ENCODE data around the gene KPNB1. TPM values are rescaled to one million over a fixed set of nuclear protein-coding genes. Genes with fewer than 3 reads are reported as not detected.

The KPNB1 gene
- total and polyA plus RNA-seq, 2 of the 8 experiments (the other 6 are each of a cell fraction or from before 2014, with no cell fraction given), result 171 to 625 TPM

GRCh38 chr17:47640076-47640475, 9.6 kb upstream of the KPNB1 start:
- Histone ChIP-seq H3K27ac (ENCODE audit: low read depth, low read length) (no peak overlapping the region), H3K23me2 (ENCODE audit: low read depth, low read length) (no peaks in the 10 kb centered on the region), H2AK5ac (ENCODE audit: low read depth, low read length) (no peak overlapping the region), H2AFZ (ENCODE audit: low read length) (no peak overlapping the region), H3K27me3 (replicated peaks in 1 of 4; ENCODE audit: control insufficient read depth in 3 of 4, extremely low read depth in 1 of 4, insufficient read depth in 3 of 4, low read length in 3 of 4) (no peaks in the 10 kb centered on the region), H3K9me3 (ENCODE audit: insufficient read depth in 2 of 2, low read depth in 1 of 2, low read length in 1 of 2) (no peaks in the 10 kb centered on the region), H2BK120ac (replicated peaks; ENCODE audit: low read depth, low read length) (no peak overlapping the region), H3K23ac (ENCODE audit: insufficient read length) (no peak overlapping the region), H4K20me1 (replicated peaks in 1 of 2; ENCODE audit: control insufficient read depth in 1 of 2, insufficient read depth in 2 of 2, low read length in 2 of 2) (no peaks in the 10 kb centered on the region), H3K79me1 (ENCODE audit: low read depth, low read length) (no peaks in the 10 kb centered on the region), H2BK12ac (ENCODE audit: low read depth, low read length) (no peak overlapping the region), H4K91ac (replicated peaks; ENCODE audit: insufficient read length, low read length) (no peak overlapping the region), H3K9ac (replicated peaks in 1 of 4; ENCODE audit: extremely low read depth in 1 of 4, low read depth in 3 of 4, low read length in 3 of 4) (no peak overlapping the region), H3K4me3 (ENCODE audit: extremely low read depth in 1 of 4, insufficient read depth in 2 of 4, low read depth in 3 of 4, low read length in 4 of 4) (no peak overlapping the region), H3K36me3 (ENCODE audit: control insufficient read depth in 2 of 4, insufficient read depth in 4 of 4, low read length in 3 of 4) (no peaks in the 10 kb centered on the region; a peak in 2 of 8 replicates), H2BK5ac (ENCODE audit: low read depth, low read length) (no peak overlapping the region), H3K4me2 (ENCODE audit: insufficient read depth in 1 of 2, low read depth in 2 of 2, low read length in 2 of 2) (no peak overlapping the region), H4K5ac (ENCODE audit: insufficient read length, low read depth, low read length) (no peak overlapping the region), H3K4me1 (replicated peaks in 1 of 4; ENCODE audit: control insufficient read depth in 3 of 4, insufficient read depth in 4 of 4, low read length in 3 of 4) (no peaks in the 10 kb centered on the region), H2BK20ac (ENCODE audit: low read length) (no peak overlapping the region), H3K18ac (ENCODE audit: extremely low read depth, low read length) (no peak overlapping the region), H2BK15ac (ENCODE audit: low read length) (no peak overlapping the region), H3K56ac (replicated peaks; ENCODE audit: insufficient read length, low read depth, low read length) (no peak overlapping the region), H4K8ac (ENCODE audit: extremely low read depth, insufficient read depth, low read length) (no peak overlapping the region), H3K4ac (replicated peaks; ENCODE audit: insufficient read length, low read depth, low read length) (no peak overlapping the region), H3K79me2 (ENCODE audit: control insufficient read depth in 1 of 2, insufficient read depth in 2 of 2, low read length in 2 of 2) (no peaks in the 10 kb centered on the region), H3K14ac (ENCODE audit: insufficient read length) (no peak overlapping the region)
- POLR2A ChIA-PET (ENCODE audit: partially characterized antibody), result interaction anchor here (1.9 kb wide), 1 partner anchor 9 kb away, joined by 11 read pairs; the partner anchor contains the start of gene KPNB1
- DNase-seq (ENCODE audit: low read depth in 1 of 2, low spot score in 2 of 2) (no peak), FAIRE-seq (no peak)
- TF ChIP-seq SRF (IDR thresholded peaks at IDR 0.05; ENCODE audit: low read depth, low read length), result no peak
- WGBS, 2 experiments (ENCODE audit: extremely low coverage in 1 of 2, insufficient coverage in 1 of 2, insufficient read length in 1 of 2, insufficient replicate concordance in 2 of 2, low coverage in 1 of 2, low lambda C conversion rate in 2 of 2, missing lambda C conversion rate in 1 of 2), result 84% methylated on average over 3 of the region's 3 CpGs; no CpG with 5 or more reads in 1 of the 2 experiments
- CTCF ChIA-PET (ENCODE audit: partially characterized antibody), result no interaction called here
